Naive thymus-derived CD4-positive, alpha-beta T cell (primary cell): ENCODE results near the gene ZNF230. TPM values are rescaled to one million over a fixed set of nuclear protein-coding genes. Genes with fewer than 3 reads are reported as not detected.

Experiments used
- ATAC-seq: fragments of 150-1000 bp; cut with Tn5 transposase; 2 replicates; pipeline ENCODE4 v1.10.0; 2021; ENCODE audit warnings: mild to moderate bottlenecking, moderate library complexity
- CTCF ChIA-PET: fragments of 350-600 bp; sonication (Branson Sonifier 250); formaldehyde crosslinking; loops from one replicate; lab custom pipeline; 2021; ENCODE audit warnings: antibody characterized with exemption; lab: Charles Lee
- POLR2A ChIA-PET: fragments of 350-600 bp; sonication (Branson Sonifier 250); formaldehyde crosslinking; loops from one replicate; lab custom pipeline; 2021; ENCODE audit warnings: antibody characterized with exemption, inconsistent platforms; lab: Charles Lee
- DNase-seq, 9 donors: peaks; one replicate each; pipeline versions ENCODE4 v3.0.0 to v3.0.0-alpha.2; 2020 to 2022; ENCODE audit warnings: mixed read lengths in 1 of 9
- H3K27ac ChIP-seq: one replicate; pipeline ENCODE4 v1.7.0; 2013; ENCODE audit warnings: mild to moderate bottlenecking, low read depth, low read length, moderate library complexity
- H3K27me3 ChIP-seq, 2 donors: one replicate each; pipeline ENCODE4 v1.7.0; 2013; ENCODE audit warnings: low read length in 2 of 2, mild to moderate bottlenecking in 2 of 2, moderate library complexity in 2 of 2; ENCODE audit not compliant: control insufficient read depth in 2 of 2, insufficient read depth in 2 of 2
- H3K36me3 ChIP-seq, 3 experiments: 1 replicate in 2 of 3; 2 replicates in 1 of 3; pipeline ENCODE4 v1.7.0; 2013; ENCODE audit warnings: low read length in 3 of 3, mild to moderate bottlenecking in 3 of 3, moderate library complexity in 1 of 3; ENCODE audit not compliant: insufficient read depth in 3 of 3, control insufficient read depth in 2 of 3
- H3K4me1 ChIP-seq, 2 donors: one replicate each; pipeline ENCODE4 v1.7.0; 2013; ENCODE audit warnings: low read length in 2 of 2, mild to moderate bottlenecking in 2 of 2, moderate library complexity in 1 of 2; ENCODE audit not compliant: control insufficient read depth in 2 of 2, insufficient read depth in 2 of 2
- H3K4me3 ChIP-seq: 2 replicates; pipeline ENCODE4 v1.7.0; 2013; ENCODE audit warnings: mild to moderate bottlenecking, low read length
- H3K9me3 ChIP-seq, 3 experiments: 1 replicate in 2 of 3; 2 replicates in 1 of 3; pipeline ENCODE4 v1.7.0; 2013; ENCODE audit warnings: low read length in 3 of 3; ENCODE audit not compliant: control insufficient read depth in 2 of 3
- H3K27ac Mint-ChIP-seq, 9 donors: one replicate each; pipeline ENCODE4 v1.8.0; 2020 to 2022; ENCODE audit warnings: mixed read lengths in 9 of 9, mild to moderate bottlenecking in 8 of 9, moderate library complexity in 5 of 9, inconsistent platforms in 2 of 9
- H3K27me3 Mint-ChIP-seq, 5 donors: one replicate each; pipeline ENCODE4 v1.8.0; 2021 to 2022; ENCODE audit warnings: mixed read lengths in 5 of 5, mild to moderate bottlenecking in 1 of 5
- H3K36me3 Mint-ChIP-seq, 5 donors: one replicate each; pipeline ENCODE4 v1.8.0; 2020 to 2022; ENCODE audit warnings: mixed read lengths in 5 of 5, mild to moderate bottlenecking in 3 of 5, inconsistent platforms in 1 of 5
- H3K4me1 Mint-ChIP-seq, 7 donors: one replicate each; pipeline ENCODE4 v1.8.0; 2020 to 2022; ENCODE audit warnings: mixed read lengths in 7 of 7, mild to moderate bottlenecking in 3 of 7, inconsistent platforms in 1 of 7
- H3K4me3 Mint-ChIP-seq, 10 donors: one replicate each; pipeline ENCODE4 v1.8.0; 2020 to 2022; ENCODE audit warnings: mild to moderate bottlenecking in 10 of 10, mixed read lengths in 10 of 10, moderate library complexity in 6 of 10, inconsistent platforms in 2 of 10
- H3K9me3 Mint-ChIP-seq, 11 donors: one replicate each; pipeline ENCODE4 v1.8.0; 2020 to 2022; ENCODE audit warnings: mixed read lengths in 11 of 11, mild to moderate bottlenecking in 4 of 11, inconsistent platforms in 1 of 11, moderate library complexity in 1 of 11
- intact Hi-C, 2 donors: fragments of 100-400 bp; cut with micrococcal nuclease; formaldehyde crosslinking; loops; one replicate each; pipeline ENCODE4 v1.15.1; 2023
- polyA plus RNA-seq, 2 donors: library from polyadenylated mRNA; unstranded; fragments of 300-500 nt; fragmentation: Illumina TruSeq; gene quantifications; one replicate each; pipeline ENCODE4 v1.2.3, GENCODE V29; 2021
- total RNA-seq, 6 experiments: library from RNA in 5 of 6; stranded (reverse) in 5 of 6; gene quantifications; 1 replicate in 5 of 6; 2 replicates in 1 of 6; pipeline ENCODE4 v1.2.3 and lab custom pipeline; 2021 to 2026

ZNF230 gene
- total and polyA plus RNA-seq, 7 experiments from 2014 or later = 2.4 to 18.1 (median 6.3) TPM

GRCh38 chr19:43983544-43983911, 19.2 kb upstream of the ZNF230 start:
- H3K4me1 Mint-ChIP-seq = peaks cover 0 to 24% (median 14%) of the 10 kb centered on the region in 7 donors
- Histone ChIP-seq H3K4me3 (peak overlapping the region; percentile 96), H3K27ac (peak overlapping the region; percentile 79), H3K36me3 (peaks cover 0 to 10% (median 0%) of the 10 kb centered on the region in 3 experiments), H3K9me3 (peaks cover 0 to 3% (median 0%) of the 10 kb centered on the region in 3 experiments), H3K4me1 (peaks cover 0 to 3% of the 10 kb centered on the region in 2 donors), H3K27me3 (no peaks in the 10 kb centered on the region)
- H3K4me3 Mint-ChIP-seq = peak overlapping the region; percentile 73 to 97 (median 92)
- ChIA-PET POLR2A (no interaction called here), CTCF (interaction anchor here (0.7 kb wide), 1 partner anchor 48 kb away, joined by 4 read pairs; no protein-coding TSS in a partner anchor)
- H3K27me3 Mint-ChIP-seq = no peaks in the 10 kb centered on the region
- H3K27ac Mint-ChIP-seq = peak overlapping the region; percentile 2 to 94 (median 55)
- intact Hi-C loops = loop anchor here in 1 of 2 donors (2.0 to 10.0 kb wide), 2 partner anchors 33 to 321 kb away; partner anchors contain the start of genes ZNF221 and ZNF235
- peaks cover 0 to 16% (median 5%) of the 10 kb centered on the region in 11 donors for H3K9me3 Mint-ChIP-seq
- DNase-seq (no peak), ATAC-seq (no peak)
- H3K36me3 Mint-ChIP-seq = peaks cover 0 to 24% (median 18%) of the 10 kb centered on the region in 5 donors

GRCh38 chr19:43983912-43984686, 18.7 kb upstream of the ZNF230 start, which contains the start of gene ZNF155:
TSS of gene ZNF155 (plus strand) at chr19:43984188. CDS start at chr19:43988544, 4,356 bp downstream.
- H3K9me3 Mint-ChIP-seq = peaks cover 0 to 16% (median 8%) of the 10 kb centered on the region in 11 donors
- no peaks in the 10 kb centered on the region for H3K27me3 Mint-ChIP-seq
- Histone ChIP-seq H3K9me3 (peaks cover 0 to 3% (median 0%) of the 10 kb centered on the region in 3 experiments), H3K36me3 (peaks cover 0 to 14% (median 5%) of the 10 kb centered on the region in 3 experiments), H3K4me3 (peak within 1 kb of the TSS; percentile 96), H3K27ac (peak within 1 kb of the TSS; percentile 79), H3K27me3 (no peaks in the 10 kb centered on the region), H3K4me1 (peaks cover 0 to 3% of the 10 kb centered on the region in 2 donors)
- intact Hi-C loops = loop anchor here (1.0 to 10.0 kb wide), 9 partner anchors 18 to 321 kb away; partner anchors contain the start of genes ZNF221 (in 2 of the 2), ZNF224 (in 2 of the 2), ZNF230 (in 2 of the 2) and ZNF45 (in 2 of the 2)
- peak; percentile 46 to 72 (median 64) for DNase-seq
- ChIA-PET POLR2A (interaction anchor here (0.6 to 1.2 kb wide), 2 partner anchors 111 to 225 kb away, joined by 3 to 7 read pairs; no protein-coding TSS in a partner anchor), CTCF (interaction anchor here (0.7 kb wide), 1 partner anchor 48 kb away, joined by 4 read pairs; no protein-coding TSS in a partner anchor)
- peak within 1 kb of the TSS; percentile 72 to 97 (median 93) for H3K27ac Mint-ChIP-seq
- H3K36me3 Mint-ChIP-seq = peaks cover 2 to 27% (median 24%) of the 10 kb centered on the region in 5 donors
- peak; percentile 92 for ATAC-seq
- H3K4me3 Mint-ChIP-seq = peak within 1 kb of the TSS; percentile 89 to 99 (median 96)
- peaks cover 0 to 28% (median 14%) of the 10 kb centered on the region in 7 donors for H3K4me1 Mint-ChIP-seq

- POLR2A ChIA-PET = interaction anchor here (0.6 to 1.2 kb wide), 2 partner anchors 110 to 226 kb away, joined by 3 to 7 read pairs; no protein-coding TSS in a partner anchor
- CTCF ChIA-PET = no interaction called here
- Mint-ChIP-seq H3K27ac (peak overlapping the region in 8 of 9 donors; percentile 72 to 97 (median 90)), H3K36me3 (peaks cover 8 to 33% (median 29%) of the 10 kb centered on the region in 5 donors), H3K4me3 (peak overlapping the region; percentile 89 to 99 (median 96)), H3K4me1 (peaks cover 0 to 28% (median 14%) of the 10 kb centered on the region in 7 donors), H3K9me3 (peaks cover 0 to 16% (median 10%) of the 10 kb centered on the region in 11 donors), H3K27me3 (no peaks in the 10 kb centered on the region)
- DNase-seq = no peak
- no peaks in the 10 kb centered on the region for H3K27me3 ChIP-seq
- H3K4me3 ChIP-seq = peak overlapping the region; percentile 96
- H3K4me1 ChIP-seq = peaks cover 0 to 3% of the 10 kb centered on the region in 2 donors
- H3K9me3 ChIP-seq = peaks cover 0 to 3% (median 0%) of the 10 kb centered on the region in 3 experiments
- H3K36me3 ChIP-seq = peaks cover 4 to 20% (median 10%) of the 10 kb centered on the region in 3 experiments
- ATAC-seq = no peak
- H3K27ac ChIP-seq = peak overlapping the region; percentile 79
- intact Hi-C loops = loop anchor here (1.0 to 10.0 kb wide), 8 partner anchors 18 to 320 kb away; partner anchors contain the start of genes ZNF224 (in 2 of the 2), ZNF230 (in 2 of the 2), ZNF45 (in 2 of the 2) and ZNF221 (in 1 of the 2)
Measured at GRCh38 chr19:43984687-43985000, 18.1 kb upstream of the ZNF230 start.

- Mint-ChIP-seq H3K27me3 (peaks cover 0 to 2% (median 0%) of the 10 kb centered on the region in 5 donors), H3K27ac (no peak overlapping the region), H3K9me3 (peaks cover 16 to 62% (median 39%) of the 10 kb centered on the region in 11 donors), H3K36me3 (peaks cover 30 to 60% (median 55%) of the 10 kb centered on the region in 5 donors), H3K4me3 (no peak overlapping the region), H3K4me1 (peaks cover 5 to 10% (median 10%) of the 10 kb centered on the region in 7 donors)
- Histone ChIP-seq H3K27me3 (no peaks in the 10 kb centered on the region), H3K36me3 (peaks cover 6 to 50% (median 11%) of the 10 kb centered on the region in 3 experiments), H3K27ac (no peak overlapping the region), H3K4me3 (no peak overlapping the region), H3K9me3 (peaks cover 0 to 23% (median 4%) of the 10 kb centered on the region in 3 experiments), H3K4me1 (no peaks in the 10 kb centered on the region)
- DNase-seq = no peak
- CTCF ChIA-PET = no interaction called here
- POLR2A ChIA-PET = no interaction called here
- ATAC-seq = no peak
- intact Hi-C loops = no loop called here
Measured at GRCh38 chr19:43997631-43998290, 5.0 kb upstream of the ZNF230 start.

GRCh38 chr19:44002212-44002565, 568 bp upstream of the ZNF230 start:
- H3K4me1 Mint-ChIP-seq = peaks cover 15 to 29% (median 20%) of the 10 kb centered on the region in 7 donors
- peaks cover 0 to 8% of the 10 kb centered on the region in 2 donors for H3K4me1 ChIP-seq
- CTCF ChIA-PET = no interaction called here
- H3K36me3 ChIP-seq = peaks cover 0 to 25% (median 0%) of the 10 kb centered on the region in 3 experiments
- peak overlapping the region; percentile 88 for H3K4me3 ChIP-seq
- intact Hi-C loops = loop anchor here (1.0 to 2.0 kb wide), 15 partner anchors 18 to 303 kb away; partner anchors contain the start of genes ZNF155 (in 2 of the 2), ZNF222 (in 2 of the 2), ZNF224 (in 2 of the 2) and ZNF225 (in 2 of the 2)
- peaks cover 0 to 2% (median 0%) of the 10 kb centered on the region in 5 donors for H3K27me3 Mint-ChIP-seq
- DNase-seq = no peak
- H3K36me3 Mint-ChIP-seq = peaks cover 20 to 41% (median 33%) of the 10 kb centered on the region in 5 donors
- POLR2A ChIA-PET = interaction anchor here (0.6 to 1.2 kb wide), 3 partner anchors 49 to 70 kb away, joined by 3 read pairs; no protein-coding TSS in a partner anchor
- peaks cover 3 to 28% (median 4%) of the 10 kb centered on the region in 3 experiments for H3K9me3 ChIP-seq
- H3K27me3 ChIP-seq = no peaks in the 10 kb centered on the region
- peak overlapping the region; percentile 80 for H3K27ac ChIP-seq
- H3K27ac Mint-ChIP-seq = peak overlapping the region; percentile 87 to 98 (median 95)
- H3K9me3 Mint-ChIP-seq = peaks cover 12 to 54% (median 37%) of the 10 kb centered on the region in 11 donors
- no peak for ATAC-seq
- peak overlapping the region; percentile 96 to 100 (median 99) for H3K4me3 Mint-ChIP-seq
